Measurements from ENCODE around the gene VSIG8.

The VSIG8 gene

GRCh38 chr1:159892944-159893343 is 30.5 kb upstream of the VSIG8 start:
- TF ChIP-seq CTCF (IDR thresholded peaks at IDR 0.05; ENCODE audit: low read depth, low read length): no peak

GRCh38 chr1:159891275-159892157 is 29.1 kb upstream of the VSIG8 start:
- peak; percentile 98 for TF ChIP-seq CTCF (IDR thresholded peaks at IDR 0.05; ENCODE audit: low read depth, low read length)
- H3K4me3 ChIP-seq (ENCODE audit: low read depth, low read length): no peak overlapping the region

More at GRCh38 chr1:159892944-159893343, 30.5 kb upstream of the VSIG8 start:
- no peak overlapping the region for H3K4me3 ChIP-seq (ENCODE audit: low read depth, low read length)

- no peak overlapping the region for H3K4me3 ChIP-seq (ENCODE audit: low read depth, low read length)
- TF ChIP-seq CTCF (IDR thresholded peaks at IDR 0.05; ENCODE audit: low read depth, low read length): no peak
Observed at GRCh38 chr1:159890390-159890789, 27.9 kb upstream of the VSIG8 start.

GRCh38 chr1:159889821-159890252 is 27.4 kb upstream of the VSIG8 start:
- H3K4me3 ChIP-seq (ENCODE audit: low read depth, low read length): no peak overlapping the region
- TF ChIP-seq CTCF (IDR thresholded peaks at IDR 0.05; ENCODE audit: low read depth, low read length): no peak

- H3K4me3 ChIP-seq (ENCODE audit: low read depth, low read length): no peak overlapping the region
- no peak for TF ChIP-seq CTCF (IDR thresholded peaks at IDR 0.05; ENCODE audit: low read depth, low read length)
Observed at GRCh38 chr1:159889202-159889601, 26.7 kb upstream of the VSIG8 start.

GRCh38 chr1:159884296-159884695 is 21.8 kb upstream of the VSIG8 start:
- no peak for TF ChIP-seq CTCF (IDR thresholded peaks at IDR 0.05; ENCODE audit: low read depth, low read length)
- no peak overlapping the region for H3K4me3 ChIP-seq (ENCODE audit: low read depth, low read length)

- no peak for TF ChIP-seq CTCF (IDR thresholded peaks at IDR 0.05; ENCODE audit: low read depth, low read length)
- no peak overlapping the region for H3K4me3 ChIP-seq (ENCODE audit: low read depth, low read length)
Observed at GRCh38 chr1:159883134-159883533, 20.7 kb upstream of the VSIG8 start.

Measured in WI38 (cell line).